Measurements from ENCODE around the gene CHTF8. TPM values are rescaled to one million over a fixed set of nuclear protein-coding genes. Genes with fewer than 3 reads are reported as not detected.

Gene CHTF8
- 83.0 and 96.6 TPM in 2 replicates for polyA plus RNA-seq (2012; rRNA removed)
- polyA plus RNA-seq (2012; cell fraction: cytosol; rRNA removed) = 60.3 and 84.3 TPM in 2 replicates
- 54.0 and 64.1 TPM in 2 replicates for polyA plus RNA-seq (2012; cell fraction: nucleus; rRNA removed)

- H3K4me1 ChIP-seq (ENCODE audit: control insufficient read depth in 1 of 2, insufficient read depth in 2 of 2, low read depth in 1 of 2, low read length in 1 of 2) = peaks cover 11 to 14% of the 10 kb centered on the region in 2 experiments; a peak in 3 of 4 replicates
- peak within 1 kb of the TSS; percentile 80 for H2AFZ ChIP-seq (ENCODE audit: low read depth)
- ChIA-PET POLR2A (interaction anchor here (0.6 to 1.8 kb wide), 6 partner anchors 8 to 154 kb away, joined by 3 to 5 read pairs (median 3); no protein-coding TSS in a partner anchor), CTCF (interaction anchor here (0.8 to 2.7 kb wide), 7 partner anchors 8 to 604 kb away, joined by 5 to 17 read pairs (median 7); partner anchors contain the start of gene TANGO6)
- H3K9ac ChIP-seq = peak within 1 kb of the TSS; percentile 93
- no peaks in the 10 kb centered on the region for H3K27me3 ChIP-seq (ENCODE audit: insufficient read depth)
- H4K20me1 ChIP-seq (ENCODE audit: insufficient read depth) = peaks cover 25% of the 10 kb centered on the region
- peak within 1 kb of the TSS; percentile 86 to 97 for H3K27ac ChIP-seq (ENCODE audit: low read depth in 2 of 2, low read length in 1 of 2)
- H3K4me2 ChIP-seq = peak within 1 kb of the TSS; percentile 77
- WGBS (ENCODE audit: low lambda C conversion rate) = 1% methylated on average over 28 of the region's 78 CpGs
- H3K9me2 ChIP-seq = no peaks in the 10 kb centered on the region
- DNase-seq = peak; percentile 92
- H3K4me3 ChIP-seq (ENCODE audit: low read depth in 2 of 2, low read length in 1 of 2) = peak within 1 kb of the TSS; percentile 85 to 88
- H3K79me2 ChIP-seq (ENCODE audit: insufficient read depth) = peaks cover 96% of the 10 kb centered on the region
- peaks cover 31 to 40% of the 10 kb centered on the region in 2 experiments for H3K36me3 ChIP-seq (replicated peaks in 1 of 2; ENCODE audit: control insufficient read depth in 1 of 2, insufficient read depth in 2 of 2, low read length in 1 of 2)
- peaks cover 4% of the 10 kb centered on the region for H3F3A ChIP-seq (replicated peaks; ENCODE audit: insufficient read depth)
- H3K9me3 ChIP-seq = no peaks in the 10 kb centered on the region
- TF ChIP-seq GABPA (IDR thresholded peaks at IDR 0.05; ENCODE audit: low read depth) (peak; percentile 83), NRF1 (IDR thresholded peaks at IDR 0.05; ENCODE audit: low read depth, low read length) (peak; percentile 69), EP300 (IDR thresholded peaks at IDR 0.05; ENCODE audit: borderline replicate concordance in 1 of 2, low read depth in 1 of 2, low read length in 1 of 2) (0 out of 4 replicates have a peak, but pooled peaks of 1 of the 2 experiments have one; percentile 8), USF1 (IDR thresholded peaks at IDR 0.05; ENCODE audit: borderline replicate concordance, low read depth) (peak; percentile 63; the same call in 1 of the 2 replicates), TCF12 (IDR thresholded peaks at IDR 0.05) (no peak), SMC3 (IDR thresholded peaks at IDR 0.05; ENCODE audit: low read depth, low read length) (no peak), TEAD4 (IDR thresholded peaks at IDR 0.05; ENCODE audit: borderline replicate concordance, insufficient read depth) (no peak), IRF3 (IDR thresholded peaks at IDR 0.05; ENCODE audit: low read depth, low read length) (no peak), POLR2AphosphoS5 (IDR thresholded peaks at IDR 0.05; ENCODE audit: low read depth, low read length) (peak; percentile 72; the same call in 1 of the 2 replicates), RXRA (IDR thresholded peaks at IDR 0.05; ENCODE audit: borderline replicate concordance, low read depth) (no peak), FOXM1 (IDR thresholded peaks at IDR 0.05; ENCODE audit: low read depth) (no peak), GATA2 (CRISPR knock-in tag; IDR thresholded peaks at IDR 0.05) (no peak), ZBTB33 (IDR thresholded peaks at IDR 0.05; ENCODE audit: borderline replicate concordance, low read depth) (no peak), FOSL2 (IDR thresholded peaks at IDR 0.05; ENCODE audit: borderline replicate concordance, low read depth) (no peak), MXI1 (IDR thresholded peaks at IDR 0.05; ENCODE audit: low read depth, low read length) (peak; percentile 98), FOXJ3 (CRISPR knock-in tag; IDR thresholded peaks at IDR 0.05) (no peak), SIN3A (IDR thresholded peaks at IDR 0.05; ENCODE audit: borderline replicate concordance, low read depth, low read length) (peak; percentile 79; the same call in 1 of the 2 replicates), RCOR1 (IDR thresholded peaks at IDR 0.05; ENCODE audit: low read length) (no peak), MEF2A (IDR thresholded peaks at IDR 0.05; ENCODE audit: borderline replicate concordance, low read depth) (no peak), TAF1 (IDR thresholded peaks at IDR 0.05; ENCODE audit: borderline replicate concordance, low read depth, low read length) (peak; percentile 61), NFIC (IDR thresholded peaks at IDR 0.05; ENCODE audit: borderline replicate concordance) (no peak), RFX5 (IDR thresholded peaks at IDR 0.05; ENCODE audit: low read length) (no peak), ELF1 (IDR thresholded peaks at IDR 0.05) (peak; percentile 81)
- TF ChIP-seq, protein P1, sequence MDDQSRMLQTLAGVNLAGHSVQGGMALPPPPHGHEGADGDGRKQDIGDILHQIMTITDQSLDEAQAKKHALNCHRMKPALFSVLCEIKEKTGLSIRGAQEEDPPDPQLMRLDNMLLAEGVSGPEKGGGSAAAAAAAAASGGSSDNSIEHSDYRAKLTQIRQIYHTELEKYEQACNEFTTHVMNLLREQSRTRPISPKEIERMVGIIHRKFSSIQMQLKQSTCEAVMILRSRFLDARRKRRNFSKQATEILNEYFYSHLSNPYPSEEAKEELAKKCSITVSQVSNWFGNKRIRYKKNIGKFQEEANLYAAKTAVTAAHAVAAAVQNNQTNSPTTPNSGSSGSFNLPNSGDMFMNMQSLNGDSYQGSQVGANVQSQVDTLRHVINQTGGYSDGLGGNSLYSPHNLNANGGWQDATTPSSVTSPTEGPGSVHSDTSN (IDR thresholded peaks at IDR 0.05) = no peak
- TF ChIP-seq, protein P2, sequence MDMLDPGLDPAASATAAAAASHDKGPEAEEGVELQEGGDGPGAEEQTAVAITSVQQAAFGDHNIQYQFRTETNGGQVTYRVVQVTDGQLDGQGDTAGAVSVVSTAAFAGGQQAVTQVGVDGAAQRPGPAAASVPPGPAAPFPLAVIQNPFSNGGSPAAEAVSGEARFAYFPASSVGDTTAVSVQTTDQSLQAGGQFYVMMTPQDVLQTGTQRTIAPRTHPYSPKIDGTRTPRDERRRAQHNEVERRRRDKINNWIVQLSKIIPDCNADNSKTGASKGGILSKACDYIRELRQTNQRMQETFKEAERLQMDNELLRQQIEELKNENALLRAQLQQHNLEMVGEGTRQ (IDR thresholded peaks at IDR 0.05; ENCODE audit: borderline replicate concordance, low read depth, low read length) = no peak
- TF ChIP-seq, protein P3, sequence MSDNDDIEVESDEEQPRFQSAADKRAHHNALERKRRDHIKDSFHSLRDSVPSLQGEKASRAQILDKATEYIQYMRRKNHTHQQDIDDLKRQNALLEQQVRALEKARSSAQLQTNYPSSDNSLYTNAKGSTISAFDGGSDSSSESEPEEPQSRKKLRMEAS (IDR thresholded peaks at IDR 0.05; ENCODE audit: low read depth) = peak; percentile 95
Observed at GRCh38 chr16:69132424-69133252, at the start of gene CHTF8, which contains the start of gene UTP4. Gene CHTF8 (minus strand): TSS chr16:69132588. CDS start chr16:69121458, 11,130 bp downstream. Gene UTP4 (plus strand): TSS chr16:69132649. CDS start chr16:69133460, 811 bp downstream.

All from SK-N-SH (cell line).